Measurements from ENCODE around the gene GRIK5.
A peak's percentile ranks its signal among the peaks of the same experiment; 100 is the strongest.

Gene GRIK5

GRCh38 chr19:42076380-42076944 lies 6.5 kb upstream of the GRIK5 start:
- peak in 1 of 2 donors; percentile 10 for DNase-seq (ENCODE audit: low read depth in 1 of 2, low spot score in 1 of 2)

DNA sequence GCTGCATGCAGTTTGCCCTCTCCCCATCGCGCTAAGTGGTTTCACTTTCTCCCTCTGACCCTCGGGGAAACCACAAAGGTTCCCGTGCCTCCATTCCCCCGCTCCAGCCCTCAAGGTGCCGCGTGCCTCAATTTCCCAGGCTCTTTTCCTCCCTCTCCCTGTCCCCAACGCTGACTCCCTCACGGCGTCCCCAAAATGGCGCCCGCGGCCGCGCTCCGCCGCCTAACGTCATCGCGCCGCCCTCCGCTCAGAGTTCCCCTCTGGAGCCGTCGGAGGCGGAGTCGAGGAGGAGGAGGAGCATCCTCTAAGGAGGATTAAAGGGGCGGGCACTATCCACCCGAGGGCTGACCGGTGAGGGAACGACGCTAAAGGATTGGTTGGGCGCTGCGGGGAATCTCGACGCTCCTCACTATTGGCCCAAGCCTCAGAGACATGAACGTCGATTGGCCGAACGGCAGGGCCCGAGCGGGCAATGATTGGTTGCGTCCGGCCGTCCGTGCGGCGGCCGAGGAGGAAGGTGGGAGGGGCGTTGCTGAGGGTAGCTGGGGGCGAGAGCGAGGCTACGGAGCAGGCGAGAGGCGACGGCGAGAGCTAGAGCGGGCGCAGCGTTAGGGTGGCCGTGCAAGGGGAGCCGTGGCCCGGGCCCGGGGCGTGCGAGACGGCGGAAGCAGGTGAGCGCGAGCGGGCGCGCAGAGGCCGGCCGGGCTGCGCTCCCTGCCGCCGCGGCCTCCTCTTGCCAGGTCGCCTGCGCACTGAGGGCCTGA lies 5.8 kb upstream of the GRIK5 start, which contains the start of gene ZNF574:
ZNF574 (plus strand) TSS at position 551 of the 764 bp plus-strand sequence. CDS start 2,441 bp downstream, outside the sequence.
- peak; percentile 95 to 96 for DNase-seq (ENCODE audit: low read depth in 1 of 2, low spot score in 1 of 2)

DNA sequence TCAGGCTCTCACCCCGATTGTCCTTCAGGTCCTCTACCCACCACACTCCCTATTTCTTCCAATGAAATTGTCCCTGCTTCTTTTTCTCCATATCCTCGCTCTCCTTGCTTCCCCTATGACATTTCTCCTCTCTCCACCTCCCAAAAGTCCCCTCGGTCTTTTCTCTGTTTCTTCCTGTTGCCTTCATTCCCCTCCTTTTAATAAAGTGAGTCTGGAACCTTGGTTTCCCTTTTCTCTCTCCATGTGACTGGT lies 5.3 kb upstream of the GRIK5 start:
- DNase-seq (ENCODE audit: low read depth in 1 of 2, low spot score in 1 of 2): no peak

GRCh38 chr19:42074513-42075363 lies 4.7 kb upstream of the GRIK5 start:
- no peak for DNase-seq (ENCODE audit: low read depth in 1 of 2, low spot score in 1 of 2)

- no peak for DNase-seq (ENCODE audit: low read depth in 1 of 2, low spot score in 1 of 2)
Measured at GRCh38 chr19:42071247-42071646, 1.2 kb upstream of the GRIK5 start.

DNA sequence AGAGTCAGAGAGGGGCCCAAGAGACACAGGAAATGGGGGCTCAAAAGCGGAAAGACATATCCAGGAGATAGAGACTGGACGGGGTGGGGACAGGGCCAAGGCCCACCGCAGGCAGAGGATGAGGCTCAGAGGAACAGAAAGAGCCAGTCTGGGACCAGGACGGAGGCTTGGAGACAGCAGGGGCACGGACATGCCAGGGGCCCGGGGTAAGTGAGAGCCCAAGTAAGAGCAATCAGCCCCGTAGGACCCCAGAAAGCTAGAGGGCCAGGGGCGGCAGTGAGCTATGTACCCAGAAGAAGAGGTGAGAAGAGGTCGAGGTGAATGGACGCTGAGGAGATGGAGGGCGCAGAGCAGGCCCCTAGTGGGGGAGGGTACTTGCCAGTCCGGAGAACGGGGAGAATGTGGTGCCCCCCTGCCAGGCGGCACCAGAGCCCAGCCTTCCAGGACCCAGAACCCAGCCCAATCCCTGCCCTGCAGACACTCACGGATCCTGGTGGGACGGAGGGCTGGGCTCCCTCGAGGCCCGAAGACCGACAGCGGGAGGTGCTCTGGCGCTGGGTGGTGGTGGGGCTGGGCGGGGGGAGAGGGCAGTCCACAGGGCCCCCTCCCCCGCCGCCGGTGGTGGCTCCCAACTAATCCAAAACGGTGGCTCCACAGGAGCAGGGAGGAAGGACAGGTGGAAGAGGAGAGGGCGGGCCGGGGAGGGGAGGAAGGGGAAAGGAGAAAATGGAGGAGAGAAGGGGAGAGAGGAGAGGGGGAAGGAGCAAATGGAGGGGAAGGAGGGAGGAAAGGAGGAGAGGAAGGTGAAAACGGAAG lies 1.0 kb downstream of the GRIK5 start:
- no peak for DNase-seq (ENCODE audit: low read depth in 1 of 2, low spot score in 1 of 2)

- no peak for DNase-seq (ENCODE audit: low read depth in 1 of 2, low spot score in 1 of 2)
Measured at GRCh38 chr19:42068361-42068755, 1.6 kb downstream of the GRIK5 start.

GRCh38 chr19:42067315-42067888 lies 2.6 kb downstream of the GRIK5 start:
- no peak for DNase-seq (ENCODE audit: low read depth in 1 of 2, low spot score in 1 of 2)

DNA sequence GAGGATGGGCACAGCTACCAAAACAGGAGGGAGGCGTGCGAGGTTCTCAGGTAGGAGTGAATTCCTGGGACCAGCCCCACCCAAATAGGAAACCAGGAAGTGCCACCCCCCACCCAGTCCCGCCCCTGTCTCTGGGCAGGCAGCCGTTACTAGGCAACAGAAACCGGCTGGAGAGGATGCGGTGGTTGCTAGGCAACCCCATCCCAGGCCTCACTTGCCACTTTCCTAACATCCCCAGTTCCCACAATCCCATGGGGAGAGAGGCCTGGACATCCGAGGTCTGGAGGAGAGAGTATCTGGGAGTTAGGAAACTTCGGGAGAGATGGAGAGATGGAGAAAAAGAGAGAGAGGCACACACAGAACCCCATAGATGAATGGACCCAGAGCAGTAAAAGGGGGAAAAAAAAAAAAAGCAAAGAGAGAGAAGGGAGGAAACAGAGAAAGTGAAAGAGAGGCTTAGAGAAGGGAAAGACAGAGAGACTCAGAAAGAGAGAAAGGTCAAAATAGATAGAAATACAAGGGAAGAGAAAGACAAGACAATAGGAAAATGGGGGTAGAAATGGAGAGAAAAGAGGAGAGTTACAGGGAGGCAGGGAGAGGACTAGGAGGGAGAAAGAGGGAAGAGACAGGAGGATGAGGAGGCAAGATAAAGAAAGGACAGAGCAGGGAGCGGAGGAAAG lies 3.8 kb downstream of the GRIK5 start:
- no peak for DNase-seq (ENCODE audit: low read depth in 1 of 2, low spot score in 1 of 2)

DNA sequence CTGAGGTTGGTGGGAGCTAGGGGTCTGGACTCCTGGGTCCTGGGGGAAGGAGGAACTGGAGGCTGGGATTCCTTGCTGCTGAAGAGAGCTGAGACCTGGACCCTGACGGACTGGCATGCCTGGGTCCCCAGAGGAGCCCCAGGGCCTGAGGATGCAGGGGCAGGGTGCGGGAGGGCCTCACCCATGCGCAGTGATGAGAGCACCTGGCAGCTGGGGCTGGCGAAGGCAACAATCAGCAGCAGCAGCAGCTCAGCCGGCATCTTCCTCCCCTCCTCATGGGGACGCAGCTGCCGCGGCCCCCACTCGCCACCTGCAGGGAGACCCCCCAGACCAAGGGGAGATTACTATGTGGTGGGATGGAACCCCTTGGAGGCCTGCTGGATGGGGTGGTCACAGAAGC lies 4.5 kb downstream of the GRIK5 start:
- no peak for DNase-seq (ENCODE audit: low read depth in 1 of 2, low spot score in 1 of 2)

DNA sequence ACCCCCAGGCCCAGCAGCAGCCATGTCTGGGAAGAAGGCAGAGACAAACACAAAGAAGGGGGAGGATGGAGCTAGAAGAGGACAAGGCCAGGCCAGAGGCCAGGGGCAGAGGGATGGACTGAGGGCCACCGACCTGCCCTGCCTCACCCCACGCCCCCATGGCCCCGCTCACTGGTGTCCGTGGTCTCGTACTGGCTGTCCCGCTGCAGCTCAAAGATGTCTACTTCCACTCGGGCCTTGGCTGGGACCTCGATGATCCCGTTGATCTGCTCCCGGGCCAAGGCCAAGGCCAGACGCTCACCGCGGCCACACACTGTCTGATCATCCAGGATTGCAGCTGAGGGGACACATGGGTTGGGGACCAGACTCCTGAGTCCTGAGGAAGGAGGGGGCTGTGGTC lies 5.0 kb downstream of the GRIK5 start:
- no peak for DNase-seq (ENCODE audit: low read depth in 1 of 2, low spot score in 1 of 2)

DNA sequence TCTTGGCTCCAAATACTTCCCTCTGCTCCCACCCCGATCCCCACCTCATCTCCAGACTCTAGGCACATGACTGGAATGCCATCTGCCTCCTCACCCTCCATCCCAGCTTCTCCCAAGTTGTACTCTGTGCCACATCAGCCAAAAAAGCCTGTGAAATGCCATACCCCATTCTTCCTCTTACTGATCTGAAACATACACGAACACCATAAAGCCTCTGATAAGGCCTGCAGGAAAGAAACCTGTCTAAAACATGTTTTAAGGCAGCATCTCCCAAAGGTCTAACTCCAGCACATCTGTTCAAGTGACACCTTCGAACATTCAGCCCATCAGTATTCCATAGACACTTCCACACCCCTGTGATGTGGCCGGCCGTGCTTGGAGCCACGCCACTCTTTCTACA lies 5.6 kb downstream of the GRIK5 start:
- DNase-seq (ENCODE audit: low read depth in 1 of 2, low spot score in 1 of 2): no peak

DNA sequence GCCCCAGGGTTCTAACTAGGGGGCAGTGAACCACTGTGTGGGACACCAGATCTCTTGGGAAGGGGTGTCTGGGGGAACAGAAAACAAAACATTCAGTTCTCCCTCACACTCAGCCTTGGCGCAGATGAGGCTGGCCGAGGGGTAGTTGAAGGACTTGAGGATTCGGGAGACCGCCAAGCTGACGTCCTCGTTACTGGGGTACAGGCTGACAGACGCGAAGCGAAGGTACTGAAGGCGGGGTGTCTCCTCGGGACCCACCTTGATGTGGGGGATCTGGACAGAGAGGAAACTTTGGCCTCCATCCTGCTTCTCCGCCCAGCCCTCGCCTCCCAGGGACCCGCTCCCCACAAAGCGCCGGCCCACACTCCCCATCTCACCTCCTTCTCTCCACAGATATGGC lies 7.6 kb downstream of the GRIK5 start:
- DNase-seq (ENCODE audit: low read depth in 1 of 2, low spot score in 1 of 2): no peak

GRCh38 chr19:42060117-42060516 lies 9.9 kb downstream of the GRIK5 start:
- no peak for DNase-seq (ENCODE audit: low read depth in 1 of 2, low spot score in 1 of 2)

GRCh38 chr19:42059196-42059595 lies 10.8 kb downstream of the GRIK5 start:
- DNase-seq (ENCODE audit: low read depth in 1 of 2, low spot score in 1 of 2): no peak

DNA sequence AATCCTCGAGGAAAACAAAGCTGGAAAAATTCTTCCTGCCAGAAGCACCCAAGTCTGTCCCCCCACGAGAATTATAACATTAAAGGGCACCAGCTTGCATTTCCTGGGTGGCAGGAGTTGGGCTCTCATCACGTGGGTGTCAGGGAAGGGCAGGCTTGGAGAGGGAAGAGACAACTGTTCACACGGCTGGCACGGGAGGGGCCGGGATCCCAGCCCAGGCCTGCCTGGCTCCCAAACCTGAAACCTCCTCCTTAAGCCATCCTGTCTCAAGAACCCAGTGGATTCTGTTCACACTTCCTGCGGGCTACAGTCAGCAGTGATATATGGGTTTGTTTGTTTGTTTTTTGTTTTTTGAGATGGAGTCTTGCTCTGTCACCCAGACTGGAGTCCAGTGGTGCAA lies 12.2 kb downstream of the GRIK5 start:
- DNase-seq (ENCODE audit: low read depth in 1 of 2, low spot score in 1 of 2): no peak

DNA sequence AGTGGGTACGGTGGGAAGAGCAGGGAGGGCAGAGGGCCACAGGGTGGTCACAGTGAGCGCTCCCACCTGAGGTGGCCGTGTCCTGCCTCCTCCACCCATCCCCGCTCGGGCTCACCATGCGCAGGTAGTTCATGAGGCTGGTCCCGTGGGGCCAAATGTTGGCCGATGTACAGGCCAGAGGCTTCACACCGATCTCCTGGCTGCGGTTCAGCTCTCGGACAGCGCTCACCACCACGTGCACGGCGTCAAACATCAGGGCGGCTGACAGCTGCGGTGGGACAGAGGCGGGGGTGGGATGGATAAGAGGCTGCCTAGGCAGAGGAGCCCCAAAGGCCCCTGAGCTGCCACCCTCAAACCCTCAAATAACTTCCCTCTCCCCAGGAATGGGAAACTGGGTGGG lies 15.8 kb downstream of the GRIK5 start:
- DNase-seq (ENCODE audit: low read depth in 1 of 2, low spot score in 1 of 2): no peak

GRCh38 chr19:42053037-42053935 lies 16.7 kb downstream of the GRIK5 start:
- DNase-seq (ENCODE audit: low read depth in 1 of 2, low spot score in 1 of 2): no peak

DNA sequence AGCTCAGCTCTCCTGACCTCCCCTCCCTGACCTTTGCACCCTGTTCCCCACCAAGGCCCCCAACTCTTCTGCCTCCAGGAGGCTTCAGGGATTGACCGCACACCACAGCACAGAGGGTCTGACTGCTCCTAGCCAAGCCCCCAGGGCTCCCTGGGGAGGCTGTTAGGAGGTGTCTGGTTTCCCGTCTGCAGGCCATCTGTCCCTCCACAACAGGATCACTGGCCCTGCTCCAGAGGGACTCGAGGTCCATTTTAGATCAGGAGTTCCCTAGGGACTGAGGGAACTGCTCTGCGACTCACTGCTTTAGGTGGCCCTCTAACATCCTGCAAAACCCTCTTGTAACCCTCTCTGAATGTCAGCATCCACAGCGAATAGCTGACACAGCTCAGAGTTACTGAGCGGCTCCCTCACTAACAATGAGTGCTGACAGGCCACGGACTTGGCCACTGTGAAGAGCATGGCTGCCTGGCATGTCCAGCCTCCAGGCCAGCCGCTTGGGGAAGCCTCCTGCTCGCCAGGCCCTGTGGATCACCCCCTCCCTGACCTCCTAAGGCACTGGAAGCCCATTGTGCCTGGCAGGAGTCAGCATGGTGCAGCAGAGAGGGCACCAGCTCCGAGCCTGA lies 17.7 kb downstream of the GRIK5 start:
- DNase-seq (ENCODE audit: low read depth in 1 of 2, low spot score in 1 of 2): no peak

Data from activated T-helper 1 cell treated with anti-CD3 and anti-CD28 coated beads, Interleukin-2, amount 50 U/mL, for 16 hours (primary cell).